A549 (cell line): ENCODE measurements around the gene TCP10L.

ENCODE experiments used
- CHD2 ChIP-seq: fragments of 150-350 bp; IDR thresholded peaks from 2 replicates; pipeline ENCODE4 v1.6.1; 2014; ENCODE audit warnings: low read length; ENCODE audit not compliant: partially characterized antibody
- EP300 ChIP-seq, 2 experiments: fragments of >200 bp; sonication (Bioruptor Twin); formaldehyde crosslinking; IDR thresholded peaks; 2 replicates in 1 of 2; 3 replicates in 1 of 2; pipeline ENCODE4 v1.6.1; 2016 to 2017
- JUNB ChIP-seq: fragments of >200 bp; sonication (Bioruptor Twin); formaldehyde crosslinking; IDR thresholded peaks from 2 replicates; pipeline ENCODE4 v1.6.1; 2016
- MYC ChIP-seq: IDR thresholded peaks from 2 replicates; pipeline ENCODE4 v1.6.1; 2012; ENCODE audit warnings: mild to moderate bottlenecking, inconsistent platforms, low read length, improper control_type of control experiment, borderline replicate concordance
- REST ChIP-seq: fragments of 200-600 bp; sonication (generic); IDR thresholded peaks from 2 replicates; pipeline ENCODE4 v1.6.1; 2016; ENCODE audit warnings: antibody characterized with exemption, mild to moderate bottlenecking, moderate library complexity
- SMC3 ChIP-seq: fragments of >200 bp; sonication (Bioruptor Twin); formaldehyde crosslinking; IDR thresholded peaks from 3 replicates; pipeline ENCODE4 v1.6.1; 2018; ENCODE audit warnings: inconsistent platforms
- SREBF2 ChIP-seq: fragments of 450-650 bp; IDR thresholded peaks from 2 replicates; pipeline ENCODE4 v1.6.1; 2014; ENCODE audit warnings: mild to moderate bottlenecking, moderate library complexity
- TP53 ChIP-seq: fragments of 250-450 bp; sonication (Bioruptor Pico); IDR thresholded peaks from 2 replicates; pipeline ENCODE4 v1.5.0; 2021; ENCODE audit warnings: mild to moderate bottlenecking, moderate library complexity
- TF ChIP-seq, protein P1 (sequence below): fragments of >200 bp; sonication (Bioruptor Twin); formaldehyde crosslinking; IDR thresholded peaks from 3 replicates; pipeline ENCODE4 v1.5.1; 2016
- TF ChIP-seq, protein P2 (sequence below): IDR thresholded peaks from 2 replicates; pipeline ENCODE4 v1.6.1; 2012
- TF ChIP-seq, protein P3 (sequence below): fragments of 450-650 bp; IDR thresholded peaks from 2 replicates; pipeline ENCODE4 v1.6.1; 2014; ENCODE audit warnings: antibody characterized with exemption

- TF ChIP-seq, protein P1, sequence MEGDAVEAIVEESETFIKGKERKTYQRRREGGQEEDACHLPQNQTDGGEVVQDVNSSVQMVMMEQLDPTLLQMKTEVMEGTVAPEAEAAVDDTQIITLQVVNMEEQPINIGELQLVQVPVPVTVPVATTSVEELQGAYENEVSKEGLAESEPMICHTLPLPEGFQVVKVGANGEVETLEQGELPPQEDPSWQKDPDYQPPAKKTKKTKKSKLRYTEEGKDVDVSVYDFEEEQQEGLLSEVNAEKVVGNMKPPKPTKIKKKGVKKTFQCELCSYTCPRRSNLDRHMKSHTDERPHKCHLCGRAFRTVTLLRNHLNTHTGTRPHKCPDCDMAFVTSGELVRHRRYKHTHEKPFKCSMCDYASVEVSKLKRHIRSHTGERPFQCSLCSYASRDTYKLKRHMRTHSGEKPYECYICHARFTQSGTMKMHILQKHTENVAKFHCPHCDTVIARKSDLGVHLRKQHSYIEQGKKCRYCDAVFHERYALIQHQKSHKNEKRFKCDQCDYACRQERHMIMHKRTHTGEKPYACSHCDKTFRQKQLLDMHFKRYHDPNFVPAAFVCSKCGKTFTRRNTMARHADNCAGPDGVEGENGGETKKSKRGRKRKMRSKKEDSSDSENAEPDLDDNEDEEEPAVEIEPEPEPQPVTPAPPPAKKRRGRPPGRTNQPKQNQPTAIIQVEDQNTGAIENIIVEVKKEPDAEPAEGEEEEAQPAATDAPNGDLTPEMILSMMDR, result no peak
- TF ChIP-seq MYC (no peak), TP53 (CRISPR knock-in tag) (no peak), SREBF2 (no peak), CHD2 (no peak), JUNB (no peak), REST (no peak), EP300 (IDR thresholded peaks at IDR 0.05) (no peak), SMC3 (no peak)
- TF ChIP-seq, protein P2, sequence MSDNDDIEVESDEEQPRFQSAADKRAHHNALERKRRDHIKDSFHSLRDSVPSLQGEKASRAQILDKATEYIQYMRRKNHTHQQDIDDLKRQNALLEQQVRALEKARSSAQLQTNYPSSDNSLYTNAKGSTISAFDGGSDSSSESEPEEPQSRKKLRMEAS, result no peak
- TF ChIP-seq, protein P3, sequence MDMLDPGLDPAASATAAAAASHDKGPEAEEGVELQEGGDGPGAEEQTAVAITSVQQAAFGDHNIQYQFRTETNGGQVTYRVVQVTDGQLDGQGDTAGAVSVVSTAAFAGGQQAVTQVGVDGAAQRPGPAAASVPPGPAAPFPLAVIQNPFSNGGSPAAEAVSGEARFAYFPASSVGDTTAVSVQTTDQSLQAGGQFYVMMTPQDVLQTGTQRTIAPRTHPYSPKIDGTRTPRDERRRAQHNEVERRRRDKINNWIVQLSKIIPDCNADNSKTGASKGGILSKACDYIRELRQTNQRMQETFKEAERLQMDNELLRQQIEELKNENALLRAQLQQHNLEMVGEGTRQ, result no peak
Observed at GRCh38 chr21:32595431-32595830, 10.1 kb upstream of the TCP10L start.
